AG09309 (cell line): ENCODE results near the gene SERPINA3.
"Not testable (repeated sequence)": the region's sequence is repeated elsewhere in the genome, so short reads cannot be mapped to it uniquely, and the experiment has no call there.

Source experiments
- DNase-seq: peaks from one replicate; pipeline ENCODE4 v3.0.0-alpha.2; 2010; ENCODE audit warnings: low read depth
- H3K4me3 ChIP-seq: 2 replicates; pipeline ENCODE4 v1.5.1; 2011; ENCODE audit warnings: mild to moderate bottlenecking, low read depth, low read length, moderate library complexity; ENCODE audit not compliant: control insufficient read depth
- TF ChIP-seq, protein P1 (sequence below): IDR thresholded peaks from 2 replicates; pipeline ENCODE4 v1.5.1; 2011; ENCODE audit warnings: mild to moderate bottlenecking, low read depth, low read length, inconsistent platforms; ENCODE audit not compliant: insufficient read depth, control insufficient read depth; ENCODE audit errors: missing control alignments

Gene SERPINA3

DNA sequence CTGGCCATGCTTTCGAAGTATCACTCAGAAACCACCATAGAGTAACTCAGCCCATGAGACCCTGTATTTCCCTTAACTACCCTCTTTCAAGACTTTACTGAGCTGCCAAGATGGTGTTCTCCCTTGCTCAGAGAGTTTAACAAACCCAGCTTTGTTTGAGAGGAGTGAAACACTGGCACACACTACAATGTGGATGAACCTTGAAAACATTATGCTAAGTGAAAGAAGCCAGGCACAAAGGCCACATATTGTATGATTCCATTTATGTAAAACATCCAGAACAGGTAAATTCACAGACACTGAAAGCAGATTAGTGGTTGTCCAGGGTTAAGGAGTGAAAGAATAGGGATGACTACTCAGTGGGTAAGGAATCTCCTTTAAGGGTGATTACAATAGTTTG lies 18.9 kb downstream of the SERPINA3 start:
- TF ChIP-seq, protein P1, sequence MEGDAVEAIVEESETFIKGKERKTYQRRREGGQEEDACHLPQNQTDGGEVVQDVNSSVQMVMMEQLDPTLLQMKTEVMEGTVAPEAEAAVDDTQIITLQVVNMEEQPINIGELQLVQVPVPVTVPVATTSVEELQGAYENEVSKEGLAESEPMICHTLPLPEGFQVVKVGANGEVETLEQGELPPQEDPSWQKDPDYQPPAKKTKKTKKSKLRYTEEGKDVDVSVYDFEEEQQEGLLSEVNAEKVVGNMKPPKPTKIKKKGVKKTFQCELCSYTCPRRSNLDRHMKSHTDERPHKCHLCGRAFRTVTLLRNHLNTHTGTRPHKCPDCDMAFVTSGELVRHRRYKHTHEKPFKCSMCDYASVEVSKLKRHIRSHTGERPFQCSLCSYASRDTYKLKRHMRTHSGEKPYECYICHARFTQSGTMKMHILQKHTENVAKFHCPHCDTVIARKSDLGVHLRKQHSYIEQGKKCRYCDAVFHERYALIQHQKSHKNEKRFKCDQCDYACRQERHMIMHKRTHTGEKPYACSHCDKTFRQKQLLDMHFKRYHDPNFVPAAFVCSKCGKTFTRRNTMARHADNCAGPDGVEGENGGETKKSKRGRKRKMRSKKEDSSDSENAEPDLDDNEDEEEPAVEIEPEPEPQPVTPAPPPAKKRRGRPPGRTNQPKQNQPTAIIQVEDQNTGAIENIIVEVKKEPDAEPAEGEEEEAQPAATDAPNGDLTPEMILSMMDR: no peak
- no peak for DNase-seq
- H3K4me3 ChIP-seq: no peak overlapping the region

DNA sequence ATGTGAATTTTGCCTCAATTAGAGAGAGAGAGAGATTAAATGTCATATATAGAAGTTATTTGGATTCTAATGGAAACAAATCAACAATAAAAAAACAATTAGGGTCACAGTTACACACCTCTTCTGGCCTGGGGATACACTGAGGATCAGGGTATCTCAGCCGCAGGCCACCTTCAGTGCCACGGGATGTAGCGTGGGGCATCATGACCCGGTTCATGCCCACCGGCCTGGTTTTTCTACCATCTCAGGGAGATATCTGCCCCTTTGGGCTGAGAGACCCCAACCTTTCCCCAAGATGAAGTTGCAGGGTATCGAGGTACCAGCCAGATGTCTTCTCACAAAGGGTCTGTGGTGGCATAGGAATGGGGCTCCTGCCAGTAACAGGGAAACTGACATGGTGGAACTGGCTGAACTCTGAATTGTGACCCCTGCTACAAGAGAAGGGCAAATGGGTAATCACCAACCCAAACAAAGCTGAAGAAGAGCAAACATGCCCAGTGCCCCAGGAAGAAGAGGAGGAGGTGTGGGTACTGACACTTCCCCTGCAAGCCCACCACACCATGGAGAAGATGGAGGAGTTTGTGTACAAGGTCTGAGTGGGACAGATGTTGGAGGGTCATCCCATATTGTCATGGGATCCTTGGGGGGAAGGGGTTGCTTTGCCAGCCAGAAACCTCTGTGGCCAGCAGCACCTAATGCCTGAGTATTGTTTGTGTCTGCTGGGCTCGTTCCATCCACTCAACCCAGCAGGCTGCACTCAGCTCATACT lies 19.5 kb downstream of the SERPINA3 start:
- no peak overlapping the region for H3K4me3 ChIP-seq
- TF ChIP-seq, protein P1: no peak
- no peak for DNase-seq

DNA sequence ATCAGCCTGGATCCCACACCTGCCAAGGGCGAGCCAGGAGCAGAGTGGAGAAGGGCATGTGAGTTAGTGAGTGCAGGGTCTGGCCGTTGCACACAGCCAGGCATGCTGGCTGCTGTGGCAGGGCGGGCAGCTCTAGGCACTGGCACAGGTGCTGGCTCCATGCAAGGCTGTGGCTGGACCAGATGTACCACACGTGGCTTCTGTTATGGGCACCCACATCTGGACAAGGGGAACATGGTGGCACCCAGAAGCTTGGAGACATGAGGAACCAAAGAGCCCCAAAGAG lies 20.1 kb downstream of the SERPINA3 start:
- TF ChIP-seq, protein P1: no peak

DNA sequence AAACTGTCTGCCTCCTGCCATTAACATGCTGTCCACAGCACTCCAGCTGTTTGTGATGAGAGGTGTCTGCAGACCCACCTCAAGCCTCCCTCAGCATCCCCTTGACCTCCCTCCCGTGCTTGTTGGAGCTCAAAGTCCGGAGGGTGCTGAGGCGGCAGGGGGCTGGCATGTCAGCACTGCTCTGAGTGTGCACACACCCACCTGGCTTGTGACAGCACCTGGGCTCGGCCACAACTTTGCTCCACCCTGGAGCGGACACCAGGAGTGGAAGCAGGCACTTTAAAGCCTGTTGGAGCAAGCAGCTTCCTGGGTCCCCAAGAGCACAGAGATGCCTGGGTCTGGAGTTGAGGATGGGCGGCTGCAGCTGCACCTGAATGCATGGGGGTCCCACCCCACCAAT lies 20.9 kb downstream of the SERPINA3 start:
- DNase-seq: no peak
- TF ChIP-seq, protein P1: no peak
- no peak overlapping the region for H3K4me3 ChIP-seq

More for the DNA sequence above, 20.1 kb downstream of the SERPINA3 start:
- H3K4me3 ChIP-seq: no peak overlapping the region
- DNase-seq: no peak

DNA sequence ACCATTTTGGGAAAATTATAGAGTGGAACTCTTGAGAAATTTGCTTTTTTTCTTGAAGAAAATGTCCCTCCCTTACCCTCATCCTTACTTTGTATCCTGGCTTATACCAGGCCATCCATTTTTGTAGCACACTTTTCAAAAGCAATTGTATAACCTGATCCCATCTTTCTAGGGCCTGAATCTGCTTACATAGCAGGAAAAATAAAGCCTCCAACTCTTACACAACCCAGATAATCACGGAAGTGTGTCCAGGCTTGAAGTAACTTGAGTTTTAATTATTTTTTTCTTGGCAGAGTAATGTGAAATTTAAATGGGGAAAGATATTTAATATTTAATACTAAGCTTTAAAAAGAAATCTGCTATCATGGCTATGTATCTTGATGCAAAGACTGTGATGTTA lies 23.0 kb downstream of the SERPINA3 start:
- H3K4me3 ChIP-seq: no peak overlapping the region
- no peak for DNase-seq
- TF ChIP-seq, protein P1: no peak

DNA sequence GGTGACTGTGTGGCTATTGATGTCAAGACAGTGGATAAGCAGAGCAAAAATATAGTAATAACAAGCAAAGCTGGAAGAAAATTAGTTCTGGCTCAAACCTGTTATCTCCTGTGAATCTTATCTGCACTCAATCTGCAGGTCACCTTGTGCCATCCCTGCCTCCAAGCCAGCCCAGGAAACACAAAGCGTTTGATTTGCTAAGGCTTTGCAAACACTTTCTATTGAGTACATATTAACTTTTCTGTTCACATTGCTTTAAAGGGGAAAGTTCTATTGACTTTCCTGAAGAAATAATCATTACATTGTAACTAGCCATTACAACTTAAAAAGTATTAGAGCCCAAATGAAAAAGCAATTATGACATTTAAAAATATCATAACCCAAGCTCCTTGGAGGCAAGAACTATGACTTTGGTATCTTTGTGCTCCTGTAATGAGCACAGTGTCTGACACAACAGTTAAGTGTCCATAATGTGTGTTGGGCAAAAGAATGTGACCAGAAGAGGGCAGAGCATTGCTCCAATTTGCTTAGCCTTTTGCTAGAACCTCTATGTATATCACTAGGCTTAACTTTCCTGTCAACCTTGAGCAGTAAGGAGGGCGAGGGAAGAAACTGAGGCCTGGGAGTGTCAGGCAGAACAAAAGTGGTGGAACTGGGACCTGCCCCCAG lies 24.7 kb downstream of the SERPINA3 start:
- no peak overlapping the region for H3K4me3 ChIP-seq
- TF ChIP-seq, protein P1: peak; percentile 15
- no peak for DNase-seq

DNA sequence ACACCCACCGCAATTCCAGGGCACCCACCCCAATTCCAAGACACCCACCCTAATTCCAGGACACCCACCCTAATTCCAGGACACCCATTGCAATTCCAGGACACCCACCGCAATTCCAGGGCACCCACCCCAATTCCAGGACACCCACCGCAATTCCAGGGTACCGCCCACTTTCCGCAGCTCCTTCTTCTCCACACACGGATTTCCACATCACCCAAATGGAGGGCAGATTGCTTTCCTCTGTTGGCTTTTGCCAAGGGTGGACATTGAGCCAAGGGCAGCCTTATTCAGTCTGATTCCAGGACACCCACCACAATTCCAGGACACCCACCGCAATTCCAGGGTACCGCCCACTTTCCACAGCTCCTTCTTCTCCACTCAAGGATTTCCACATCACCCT lies 25.6 kb downstream of the SERPINA3 start:
- H3K4me3 ChIP-seq, DNase-seq: not testable (repeated sequence)
